EL (cell line): Measurements from ENCODE around the gene PARD3.
A peak's percentile ranks its signal among the peaks of the same experiment; 100 is the strongest.

Experiments used
- DNase-seq: peaks from one replicate; pipeline ENCODE4 v3.0.0-alpha.2; 2016

The PARD3 gene

GRCh38 chr10:34484164-34484563 is 330.9 kb downstream of the PARD3 start:
- no peak for DNase-seq

GRCh38 chr10:34480345-34480744 is 334.8 kb downstream of the PARD3 start:
- DNase-seq: no peak

- no peak for DNase-seq
These were observed 335.4 kb downstream of the PARD3 start for GRCh38 chr10:34479520-34480179.

GRCh38 chr10:34477249-34477648 is 337.8 kb downstream of the PARD3 start:
- DNase-seq: no peak

- DNase-seq: no peak
These were observed 338.5 kb downstream of the PARD3 start for GRCh38 chr10:34476608-34477007.

GRCh38 chr10:34475786-34476185 is 339.3 kb downstream of the PARD3 start:
- DNase-seq: no peak

GRCh38 chr10:34475274-34475646 is 339.8 kb downstream of the PARD3 start:
- peak; percentile 3 for DNase-seq

GRCh38 chr10:34474555-34475273 is 340.4 kb downstream of the PARD3 start:
- DNase-seq: no peak

- DNase-seq: peak; percentile 15
These were observed 341.1 kb downstream of the PARD3 start for GRCh38 chr10:34474009-34474376.

- DNase-seq: no peak
These were observed 341.7 kb downstream of the PARD3 start for GRCh38 chr10:34473174-34474008.

- no peak for DNase-seq
These were observed 344.8 kb downstream of the PARD3 start for GRCh38 chr10:34470307-34470706.

GRCh38 chr10:34469446-34469845 is 345.6 kb downstream of the PARD3 start:
- DNase-seq: no peak

GRCh38 chr10:34467902-34468301 is 347.2 kb downstream of the PARD3 start:
- no peak for DNase-seq

- DNase-seq: no peak
These were observed 347.7 kb downstream of the PARD3 start for GRCh38 chr10:34467364-34467763.

GRCh38 chr10:34465678-34466077 is 349.4 kb downstream of the PARD3 start:
- no peak for DNase-seq

GRCh38 chr10:34464591-34464990 is 350.5 kb downstream of the PARD3 start:
- no peak for DNase-seq

- DNase-seq: no peak
These were observed 351.1 kb downstream of the PARD3 start for GRCh38 chr10:34464000-34464399.

GRCh38 chr10:34462993-34463392 is 352.1 kb downstream of the PARD3 start:
- no peak for DNase-seq

- no peak for DNase-seq
These were observed 353.0 kb downstream of the PARD3 start for GRCh38 chr10:34462056-34462455.

- DNase-seq: no peak
These were observed 360.4 kb downstream of the PARD3 start for GRCh38 chr10:34454590-34455261.

- no peak for DNase-seq
These were observed 365.3 kb downstream of the PARD3 start for GRCh38 chr10:34449836-34450235.

- DNase-seq: no peak
These were observed 369.0 kb downstream of the PARD3 start for GRCh38 chr10:34446049-34446448.
